ENCODE results near the gene CENPU. TPM values are rescaled to one million over a fixed set of nuclear protein-coding genes. Genes with fewer than 3 reads are reported as not detected.

CENPU gene
- total and polyA plus RNA-seq, 2 experiments from 2014 or later = 88.3 to 186 TPM

DNA sequence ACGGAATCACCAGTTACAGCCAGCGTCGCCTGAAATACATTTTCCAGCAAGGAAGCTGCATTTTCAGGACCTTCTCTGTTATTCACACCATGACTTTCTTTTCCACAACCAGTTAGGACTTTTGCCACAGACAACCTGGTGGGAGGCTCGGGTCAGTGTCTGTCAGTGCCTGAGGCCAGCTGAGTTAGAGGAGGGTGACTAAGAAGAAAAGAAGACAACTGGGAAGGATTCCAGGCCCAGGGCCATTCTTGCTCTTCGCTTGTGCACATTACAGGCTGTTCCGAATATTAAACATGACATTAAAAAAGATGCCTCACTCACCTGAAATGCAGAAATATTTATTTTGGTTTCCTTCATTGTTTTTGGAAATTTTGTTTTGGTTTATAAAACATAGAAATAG, 21.4 kb upstream of the CENPU start:
- DNase-seq (ENCODE audit: low spot score) (no peak), ATAC-seq (no peak)
- Histone ChIP-seq H3K4me2 (no peak overlapping the region), H3K79me2 (replicated peaks; ENCODE audit: insufficient read depth) (no peaks in the 10 kb centered on the region), H3K9me2 (ENCODE audit: insufficient read depth) (no peaks in the 10 kb centered on the region), H3F3A (replicated peaks; ENCODE audit: low read depth) (no peaks in the 10 kb centered on the region), H3K4me3 (no peak overlapping the region), H3K4me1 (ENCODE audit: insufficient read depth) (no peaks in the 10 kb centered on the region), H4K20me1 (replicated peaks; ENCODE audit: insufficient read depth) (0 out of 2 replicates have a peak, but pooled peaks cover 3% of the 10 kb centered on the region), H2AFZ (no peak overlapping the region), H3K27ac (ENCODE audit: low read depth) (no peak overlapping the region), H3K36me3 (ENCODE audit: insufficient read depth) (no peaks in the 10 kb centered on the region), H3K27me3 (ENCODE audit: insufficient read depth) (no peaks in the 10 kb centered on the region)
- Mint-ChIP-seq H3K27ac (no peak overlapping the region), H3K9me3 (no peaks in the 10 kb centered on the region), H3K4me3 (no peak overlapping the region), H3K4me1 (peaks cover 9% of the 10 kb centered on the region), H3K27me3 (ENCODE audit: insufficient read depth, low read depth, poor library complexity) (no peaks in the 10 kb centered on the region), H3K36me3 (ENCODE audit: low read depth) (no peaks in the 10 kb centered on the region; the same call in 2 of the 3 replicates)
- no peak for TF ChIP-seq EZH2phosphoT487 (IDR thresholded peaks at IDR 0.05; ENCODE audit: unreplicated experiment)
- TF ChIP-seq CREB1 (CRISPR knock-in tag; IDR thresholded peaks at IDR 0.05; ENCODE audit: low read depth) = no peak
- TF ChIP-seq, protein P1, sequence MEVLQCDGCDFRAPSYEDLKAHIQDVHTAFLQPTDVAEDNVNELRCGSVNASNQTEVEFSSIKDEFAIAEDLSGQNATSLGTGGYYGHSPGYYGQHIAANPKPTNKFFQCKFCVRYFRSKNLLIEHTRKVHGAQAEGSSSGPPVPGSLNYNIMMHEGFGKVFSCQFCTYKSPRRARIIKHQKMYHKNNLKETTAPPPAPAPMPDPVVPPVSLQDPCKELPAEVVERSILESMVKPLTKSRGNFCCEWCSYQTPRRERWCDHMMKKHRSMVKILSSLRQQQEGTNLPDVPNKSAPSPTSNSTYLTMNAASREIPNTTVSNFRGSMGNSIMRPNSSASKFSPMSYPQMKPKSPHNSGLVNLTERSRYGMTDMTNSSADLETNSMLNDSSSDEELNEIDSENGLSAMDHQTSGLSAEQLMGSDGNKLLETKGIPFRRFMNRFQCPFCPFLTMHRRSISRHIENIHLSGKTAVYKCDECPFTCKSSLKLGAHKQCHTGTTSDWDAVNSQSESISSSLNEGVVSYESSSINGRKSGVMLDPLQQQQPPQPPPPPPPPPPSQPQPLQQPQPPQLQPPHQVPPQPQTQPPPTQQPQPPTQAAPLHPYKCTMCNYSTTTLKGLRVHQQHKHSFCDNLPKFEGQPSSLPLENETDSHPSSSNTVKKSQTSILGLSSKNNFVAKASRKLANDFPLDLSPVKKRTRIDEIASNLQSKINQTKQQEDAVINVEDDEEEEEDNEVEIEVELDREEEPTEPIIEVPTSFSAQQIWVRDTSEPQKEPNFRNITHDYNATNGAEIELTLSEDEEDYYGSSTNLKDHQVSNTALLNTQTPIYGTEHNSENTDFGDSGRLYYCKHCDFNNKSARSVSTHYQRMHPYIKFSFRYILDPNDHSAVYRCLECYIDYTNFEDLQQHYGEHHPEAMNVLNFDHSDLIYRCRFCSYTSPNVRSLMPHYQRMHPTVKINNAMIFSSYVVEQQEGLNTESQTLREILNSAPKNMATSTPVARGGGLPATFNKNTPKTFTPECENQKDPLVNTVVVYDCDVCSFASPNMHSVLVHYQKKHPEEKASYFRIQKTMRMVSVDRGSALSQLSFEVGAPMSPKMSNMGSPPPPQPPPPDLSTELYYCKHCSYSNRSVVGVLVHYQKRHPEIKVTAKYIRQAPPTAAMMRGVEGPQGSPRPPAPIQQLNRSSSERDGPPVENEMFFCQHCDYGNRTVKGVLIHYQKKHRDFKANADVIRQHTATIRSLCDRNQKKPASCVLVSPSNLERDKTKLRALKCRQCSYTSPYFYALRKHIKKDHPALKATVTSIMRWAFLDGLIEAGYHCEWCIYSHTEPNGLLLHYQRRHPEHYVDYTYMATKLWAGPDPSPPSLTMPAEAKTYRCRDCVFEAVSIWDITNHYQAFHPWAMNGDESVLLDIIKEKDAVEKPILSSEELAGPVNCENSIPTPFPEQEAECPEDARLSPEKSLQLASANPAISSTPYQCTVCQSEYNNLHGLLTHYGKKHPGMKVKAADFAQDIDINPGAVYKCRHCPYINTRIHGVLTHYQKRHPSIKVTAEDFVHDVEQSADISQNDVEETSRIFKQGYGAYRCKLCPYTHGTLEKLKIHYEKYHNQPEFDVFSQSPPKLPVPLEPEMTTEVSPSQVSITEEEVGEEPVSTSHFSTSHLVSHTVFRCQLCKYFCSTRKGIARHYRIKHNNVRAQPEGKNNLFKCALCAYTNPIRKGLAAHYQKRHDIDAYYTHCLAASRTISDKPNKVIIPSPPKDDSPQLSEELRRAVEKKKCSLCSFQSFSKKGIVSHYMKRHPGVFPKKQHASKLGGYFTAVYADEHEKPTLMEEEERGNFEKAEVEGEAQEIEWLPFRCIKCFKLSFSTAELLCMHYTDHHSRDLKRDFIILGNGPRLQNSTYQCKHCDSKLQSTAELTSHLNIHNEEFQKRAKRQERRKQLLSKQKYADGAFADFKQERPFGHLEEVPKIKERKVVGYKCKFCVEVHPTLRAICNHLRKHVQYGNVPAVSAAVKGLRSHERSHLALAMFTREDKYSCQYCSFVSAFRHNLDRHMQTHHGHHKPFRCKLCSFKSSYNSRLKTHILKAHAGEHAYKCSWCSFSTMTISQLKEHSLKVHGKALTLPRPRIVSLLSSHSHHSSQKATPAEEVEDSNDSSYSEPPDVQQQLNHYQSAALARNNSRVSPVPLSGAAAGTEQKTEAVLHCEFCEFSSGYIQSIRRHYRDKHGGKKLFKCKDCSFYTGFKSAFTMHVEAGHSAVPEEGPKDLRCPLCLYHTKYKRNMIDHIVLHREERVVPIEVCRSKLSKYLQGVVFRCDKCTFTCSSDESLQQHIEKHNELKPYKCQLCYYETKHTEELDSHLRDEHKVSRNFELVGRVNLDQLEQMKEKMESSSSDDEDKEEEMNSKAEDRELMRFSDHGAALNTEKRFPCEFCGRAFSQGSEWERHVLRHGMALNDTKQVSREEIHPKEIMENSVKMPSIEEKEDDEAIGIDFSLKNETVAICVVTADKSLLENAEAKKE (CRISPR knock-in tag; IDR thresholded peaks at IDR 0.05) = no peak
- TF ChIP-seq NANOG (IDR thresholded peaks at IDR 0.05; ENCODE audit: borderline replicate concordance) = no peak
- TF ChIP-seq, protein P2, sequence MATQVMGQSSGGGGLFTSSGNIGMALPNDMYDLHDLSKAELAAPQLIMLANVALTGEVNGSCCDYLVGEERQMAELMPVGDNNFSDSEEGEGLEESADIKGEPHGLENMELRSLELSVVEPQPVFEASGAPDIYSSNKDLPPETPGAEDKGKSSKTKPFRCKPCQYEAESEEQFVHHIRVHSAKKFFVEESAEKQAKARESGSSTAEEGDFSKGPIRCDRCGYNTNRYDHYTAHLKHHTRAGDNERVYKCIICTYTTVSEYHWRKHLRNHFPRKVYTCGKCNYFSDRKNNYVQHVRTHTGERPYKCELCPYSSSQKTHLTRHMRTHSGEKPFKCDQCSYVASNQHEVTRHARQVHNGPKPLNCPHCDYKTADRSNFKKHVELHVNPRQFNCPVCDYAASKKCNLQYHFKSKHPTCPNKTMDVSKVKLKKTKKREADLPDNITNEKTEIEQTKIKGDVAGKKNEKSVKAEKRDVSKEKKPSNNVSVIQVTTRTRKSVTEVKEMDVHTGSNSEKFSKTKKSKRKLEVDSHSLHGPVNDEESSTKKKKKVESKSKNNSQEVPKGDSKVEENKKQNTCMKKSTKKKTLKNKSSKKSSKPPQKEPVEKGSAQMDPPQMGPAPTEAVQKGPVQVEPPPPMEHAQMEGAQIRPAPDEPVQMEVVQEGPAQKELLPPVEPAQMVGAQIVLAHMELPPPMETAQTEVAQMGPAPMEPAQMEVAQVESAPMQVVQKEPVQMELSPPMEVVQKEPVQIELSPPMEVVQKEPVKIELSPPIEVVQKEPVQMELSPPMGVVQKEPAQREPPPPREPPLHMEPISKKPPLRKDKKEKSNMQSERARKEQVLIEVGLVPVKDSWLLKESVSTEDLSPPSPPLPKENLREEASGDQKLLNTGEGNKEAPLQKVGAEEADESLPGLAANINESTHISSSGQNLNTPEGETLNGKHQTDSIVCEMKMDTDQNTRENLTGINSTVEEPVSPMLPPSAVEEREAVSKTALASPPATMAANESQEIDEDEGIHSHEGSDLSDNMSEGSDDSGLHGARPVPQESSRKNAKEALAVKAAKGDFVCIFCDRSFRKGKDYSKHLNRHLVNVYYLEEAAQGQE (IDR thresholded peaks at IDR 0.05; ENCODE audit: unreplicated experiment) = no peak
- TF ChIP-seq ZNF331 (CRISPR knock-in tag; IDR thresholded peaks at IDR 0.05; ENCODE audit: low read depth) = no peak

All from GM23338 (cell line).